Activated naive CD8-positive, alpha-beta T cell treated with anti-CD3 and anti-CD28 coated beads, Interleukin-2, amount 50 U/mL, for 24 hours (primary cell): ENCODE measurements around the gene OR9G4.

Experiments
- ATAC-seq: fragments of 150-1000 bp; cut with Tn5 transposase; one replicate; pipeline ENCODE4 v1.10.0; 2021
- DNase-seq: peaks from one replicate; pipeline ENCODE4 v3.0.0; 2021
- H3K27ac Mint-ChIP-seq: one replicate; pipeline ENCODE4 v1.8.0; 2021; ENCODE audit warnings: mild to moderate bottlenecking, mixed read lengths
- H3K27me3 Mint-ChIP-seq: one replicate; pipeline ENCODE4 v1.8.0; 2021; ENCODE audit warnings: mixed read lengths
- H3K36me3 Mint-ChIP-seq: one replicate; pipeline ENCODE4 v1.8.0; 2021; ENCODE audit warnings: low read depth, mixed read lengths
- H3K4me1 Mint-ChIP-seq: one replicate; pipeline ENCODE4 v1.8.0; 2021; ENCODE audit warnings: mixed read lengths
- H3K4me3 Mint-ChIP-seq: one replicate; pipeline ENCODE4 v1.8.0; 2021; ENCODE audit warnings: mild to moderate bottlenecking, moderate library complexity, mixed read lengths
- H3K9me3 Mint-ChIP-seq: one replicate; pipeline ENCODE4 v1.8.0; 2021; ENCODE audit warnings: mixed read lengths

The OR9G4 gene

GRCh38 chr11:56748597-56748996 lies at the start of gene OR9G4:
Gene OR9G4 (minus strand): TSS chr11:56748697. CDS start chr11:56743766, 4,931 bp downstream.
- Mint-ChIP-seq H3K27me3 (no peaks in the 10 kb centered on the region), H3K36me3 (no peaks in the 10 kb centered on the region), H3K4me3 (no peak within 1 kb of the TSS), H3K4me1 (no peaks in the 10 kb centered on the region), H3K9me3 (no peaks in the 10 kb centered on the region), H3K27ac (no peak within 1 kb of the TSS)
- ATAC-seq (no peak), DNase-seq (no peak)

- DNase-seq: no peak
These were observed 35.0 kb upstream of the OR9G4 start for GRCh38 chr11:56783448-56784041.

GRCh38 chr11:56782167-56782847 lies 33.8 kb upstream of the OR9G4 start:
- H3K36me3 Mint-ChIP-seq: no peaks in the 10 kb centered on the region
- no peaks in the 10 kb centered on the region for H3K9me3 Mint-ChIP-seq
- ATAC-seq: no peak
- H3K27ac Mint-ChIP-seq: no peak overlapping the region
- H3K4me1 Mint-ChIP-seq: no peaks in the 10 kb centered on the region
- no peaks in the 10 kb centered on the region for H3K27me3 Mint-ChIP-seq
- no peak for DNase-seq
- H3K4me3 Mint-ChIP-seq: no peak overlapping the region

More at GRCh38 chr11:56783448-56784041, 35.0 kb upstream of the OR9G4 start:
- ATAC-seq: no peak
- no peak overlapping the region for H3K4me3 Mint-ChIP-seq
- H3K27me3 Mint-ChIP-seq: no peaks in the 10 kb centered on the region
- H3K4me1 Mint-ChIP-seq: no peaks in the 10 kb centered on the region
- no peaks in the 10 kb centered on the region for H3K36me3 Mint-ChIP-seq
- H3K9me3 Mint-ChIP-seq: no peaks in the 10 kb centered on the region
- no peak overlapping the region for H3K27ac Mint-ChIP-seq

GRCh38 chr11:56776809-56777208 lies 28.3 kb upstream of the OR9G4 start:
- Mint-ChIP-seq H3K4me3 (no peak overlapping the region), H3K9me3 (no peaks in the 10 kb centered on the region), H3K36me3 (no peaks in the 10 kb centered on the region)

GRCh38 chr11:56764976-56765375 lies 16.5 kb upstream of the OR9G4 start:
- Mint-ChIP-seq H3K36me3 (no peaks in the 10 kb centered on the region), H3K27ac (no peak overlapping the region), H3K4me1 (no peaks in the 10 kb centered on the region), H3K9me3 (no peaks in the 10 kb centered on the region), H3K4me3 (no peak overlapping the region), H3K27me3 (no peaks in the 10 kb centered on the region)
- ATAC-seq: no peak
- DNase-seq: no peak

More at GRCh38 chr11:56776809-56777208, 28.3 kb upstream of the OR9G4 start:
- Mint-ChIP-seq H3K4me1 (no peaks in the 10 kb centered on the region), H3K27me3 (no peaks in the 10 kb centered on the region), H3K27ac (no peak overlapping the region)
- DNase-seq (no peak), ATAC-seq (no peak)

- no peaks in the 10 kb centered on the region for H3K9me3 Mint-ChIP-seq
These were observed 3.0 kb upstream of the OR9G4 start for GRCh38 chr11:56751480-56751879.

GRCh38 chr11:56750190-56750589 lies 1.7 kb upstream of the OR9G4 start:
- no peaks in the 10 kb centered on the region for H3K27me3 Mint-ChIP-seq
- ATAC-seq: no peak
- no peak overlapping the region for H3K4me3 Mint-ChIP-seq
- H3K4me1 Mint-ChIP-seq: no peaks in the 10 kb centered on the region
- no peak for DNase-seq
- H3K9me3 Mint-ChIP-seq: no peaks in the 10 kb centered on the region
- H3K27ac Mint-ChIP-seq: no peak overlapping the region
- no peaks in the 10 kb centered on the region for H3K36me3 Mint-ChIP-seq

More at GRCh38 chr11:56751480-56751879, 3.0 kb upstream of the OR9G4 start:
- ATAC-seq: no peak
- DNase-seq: no peak
- Mint-ChIP-seq H3K4me1 (no peaks in the 10 kb centered on the region), H3K36me3 (no peaks in the 10 kb centered on the region), H3K27ac (no peak overlapping the region), H3K4me3 (no peak overlapping the region), H3K27me3 (no peaks in the 10 kb centered on the region)

GRCh38 chr11:56740886-56741285 lies 7.6 kb downstream of the OR9G4 start:
- Mint-ChIP-seq H3K27me3 (no peaks in the 10 kb centered on the region), H3K4me1 (no peaks in the 10 kb centered on the region), H3K36me3 (no peaks in the 10 kb centered on the region), H3K4me3 (no peak overlapping the region), H3K27ac (no peak overlapping the region), H3K9me3 (peaks cover 9% of the 10 kb centered on the region)
- ATAC-seq: no peak
- DNase-seq: no peak

GRCh38 chr11:56740107-56740506 lies 8.4 kb downstream of the OR9G4 start:
- Mint-ChIP-seq H3K4me1 (no peaks in the 10 kb centered on the region), H3K4me3 (no peak overlapping the region), H3K36me3 (no peaks in the 10 kb centered on the region), H3K27ac (no peak overlapping the region), H3K27me3 (no peaks in the 10 kb centered on the region), H3K9me3 (peaks cover 10% of the 10 kb centered on the region)
- DNase-seq (no peak), ATAC-seq (no peak)

- ATAC-seq (no peak), DNase-seq (no peak)
- no peaks in the 10 kb centered on the region for H3K36me3 Mint-ChIP-seq
- H3K4me1 Mint-ChIP-seq: no peaks in the 10 kb centered on the region
- no peak overlapping the region for H3K27ac Mint-ChIP-seq
- H3K4me3 Mint-ChIP-seq: no peak overlapping the region
- peaks cover 16% of the 10 kb centered on the region for H3K9me3 Mint-ChIP-seq
- no peaks in the 10 kb centered on the region for H3K27me3 Mint-ChIP-seq
These were observed 28.0 kb downstream of the OR9G4 start for GRCh38 chr11:56720513-56720912.

GRCh38 chr11:56716379-56716854 lies 32.1 kb downstream of the OR9G4 start:
- ATAC-seq (no peak), DNase-seq (no peak)
- no peak overlapping the region for H3K27ac Mint-ChIP-seq
- H3K36me3 Mint-ChIP-seq: no peaks in the 10 kb centered on the region
- H3K27me3 Mint-ChIP-seq: no peaks in the 10 kb centered on the region
- H3K9me3 Mint-ChIP-seq: peaks cover 15% of the 10 kb centered on the region
- H3K4me1 Mint-ChIP-seq: no peaks in the 10 kb centered on the region
- no peak overlapping the region for H3K4me3 Mint-ChIP-seq

GRCh38 chr11:56714206-56714605 lies 34.3 kb downstream of the OR9G4 start:
- no peak for ATAC-seq
- H3K4me3 Mint-ChIP-seq: no peak overlapping the region
- no peak overlapping the region for H3K27ac Mint-ChIP-seq
- peaks cover 12% of the 10 kb centered on the region for H3K9me3 Mint-ChIP-seq
- DNase-seq: no peak
- H3K27me3 Mint-ChIP-seq: no peaks in the 10 kb centered on the region
- H3K4me1 Mint-ChIP-seq: no peaks in the 10 kb centered on the region
- H3K36me3 Mint-ChIP-seq: no peaks in the 10 kb centered on the region

GRCh38 chr11:56706486-56706885 lies 42.0 kb downstream of the OR9G4 start:
- Mint-ChIP-seq H3K36me3 (no peaks in the 10 kb centered on the region), H3K9me3 (peaks cover 9% of the 10 kb centered on the region), H3K4me1 (no peaks in the 10 kb centered on the region), H3K27me3 (no peaks in the 10 kb centered on the region), H3K27ac (no peak overlapping the region), H3K4me3 (no peak overlapping the region)
- DNase-seq (no peak), ATAC-seq (no peak)

- H3K27me3 Mint-ChIP-seq: no peaks in the 10 kb centered on the region
- no peaks in the 10 kb centered on the region for H3K4me1 Mint-ChIP-seq
- no peak overlapping the region for H3K4me3 Mint-ChIP-seq
- H3K27ac Mint-ChIP-seq: no peak overlapping the region
- peaks cover 9% of the 10 kb centered on the region for H3K9me3 Mint-ChIP-seq
- no peak for DNase-seq
- no peak for ATAC-seq
- H3K36me3 Mint-ChIP-seq: no peaks in the 10 kb centered on the region
These were observed 42.6 kb downstream of the OR9G4 start for GRCh38 chr11:56705784-56706396.

GRCh38 chr11:56700914-56701485 lies 47.5 kb downstream of the OR9G4 start:
- ATAC-seq (no peak), DNase-seq (no peak)
- Mint-ChIP-seq H3K27ac (no peak overlapping the region), H3K4me1 (no peaks in the 10 kb centered on the region), H3K9me3 (peaks cover 4% of the 10 kb centered on the region), H3K27me3 (no peaks in the 10 kb centered on the region), H3K36me3 (no peaks in the 10 kb centered on the region), H3K4me3 (no peak overlapping the region)
